GM18517 (cell line): ENCODE measurements around the gene ANKRD22.
A peak's percentile ranks its signal among the peaks of the same experiment; 100 is the strongest.
"Not testable (repeated sequence)": the region's sequence is repeated elsewhere in the genome, so short reads cannot be mapped to it uniquely, and the experiment has no call there.

Source experiments
- ATAC-seq: cut with Tn5 transposase; IDR thresholded peaks from one replicate; pipeline ENCODE4 v1.9.1; 2021; ENCODE audit warnings: mild to moderate bottlenecking, moderate library complexity; ENCODE audit not compliant: unreplicated experiment

ANKRD22 gene

GRCh38 chr10:88838766-88839350 is 12.8 kb downstream of the ANKRD22 start:
- ATAC-seq, result no peak

- ATAC-seq, result not testable (repeated sequence)
Measured at GRCh38 chr10:88837632-88838031, 14.0 kb downstream of the ANKRD22 start.

GRCh38 chr10:88835910-88836221 is 15.8 kb downstream of the ANKRD22 start:
- no peak for ATAC-seq

- peak; percentile 80 for ATAC-seq
Measured at GRCh38 chr10:88835096-88835909, 16.3 kb downstream of the ANKRD22 start.

- ATAC-seq, result no peak
Measured at GRCh38 chr10:88833723-88834122, 17.9 kb downstream of the ANKRD22 start.

GRCh38 chr10:88833156-88833555 is 18.5 kb downstream of the ANKRD22 start:
- no peak for ATAC-seq

- ATAC-seq, result no peak
Measured at GRCh38 chr10:88832376-88832775, 19.3 kb downstream of the ANKRD22 start.

- ATAC-seq, result no peak
Measured at GRCh38 chr10:88831709-88832108, 19.9 kb downstream of the ANKRD22 start.

- ATAC-seq, result no peak
Measured at GRCh38 chr10:88830643-88831268, 20.9 kb downstream of the ANKRD22 start.

- ATAC-seq, result no peak
Measured at GRCh38 chr10:88828310-88828709, 23.3 kb downstream of the ANKRD22 start.

GRCh38 chr10:88827671-88828070 is 24.0 kb downstream of the ANKRD22 start:
- ATAC-seq, result no peak

- ATAC-seq, result no peak
Measured at GRCh38 chr10:88826388-88826787, 25.3 kb downstream of the ANKRD22 start.

- no peak for ATAC-seq
Measured at GRCh38 chr10:88820748-88821401, 30.8 kb downstream of the ANKRD22 start.

GRCh38 chr10:88819290-88819689 is 32.4 kb downstream of the ANKRD22 start:
- ATAC-seq, result no peak

GRCh38 chr10:88813200-88813599 is 38.4 kb downstream of the ANKRD22 start:
- no peak for ATAC-seq

- no peak for ATAC-seq
Measured at GRCh38 chr10:88810196-88810961, 41.3 kb downstream of the ANKRD22 start.

GRCh38 chr10:88809621-88810020 is 42.0 kb downstream of the ANKRD22 start:
- no peak for ATAC-seq

- no peak for ATAC-seq
Measured at GRCh38 chr10:88805924-88806323, 45.7 kb downstream of the ANKRD22 start.

GRCh38 chr10:88805361-88805760 is 46.3 kb downstream of the ANKRD22 start:
- ATAC-seq, result no peak

- no peak for ATAC-seq
Measured at GRCh38 chr10:88804083-88804812, 47.4 kb downstream of the ANKRD22 start.
